Endothelial cell of umbilical vein (primary cell): ENCODE data around the gene AACS. TPM values are rescaled to one million over a fixed set of nuclear protein-coding genes. Genes with fewer than 3 reads are reported as not detected.

Experiments
- BruUV-seq: library from RNA; stranded (reverse); fragments of 400-500 nt; replicated peaks from 2 replicates; lab custom pipeline; 2021; lab: Mats Ljungman, UMichigan
- CTCF ChIA-PET: fragments of 300-600, 350-600 bp; sonication (Branson Sonifier 250); formaldehyde crosslinking; loops from one replicate; lab custom pipeline; 2021; ENCODE audit warnings: antibody characterized with exemption, inconsistent platforms; lab: Charles Lee
- POLR2A ChIA-PET: fragments of 300-600, 350-600 bp; sonication (Branson Sonifier 250); formaldehyde crosslinking; loops from one replicate; lab custom pipeline; 2021; ENCODE audit warnings: antibody characterized with exemption, inconsistent platforms; lab: Charles Lee
- DNase-seq: peaks from one replicate; pipeline ENCODE4 v3.0.0-alpha.2; 2011; ENCODE audit warnings: low read depth, low spot score
- FAIRE-seq: peaks from 2 replicates; lab custom pipeline; 2011; peaks lifted over from hg19 to GRCh38; lab: Jason Lieb, UNC
- H2AFZ ChIP-seq: 2 replicates; pipeline ENCODE4 v1.6.0; 2012; ENCODE audit warnings: low read depth, low read length, control low read depth, inconsistent platforms
- H3K27ac ChIP-seq: 2 replicates; pipeline ENCODE4 v1.5.1; 2011; ENCODE audit warnings: low read depth, mild to moderate bottlenecking, control low read depth, low read length, moderate library complexity; ENCODE audit not compliant: insufficient read depth
- H3K27me3 ChIP-seq, 2 experiments: 2 replicates each; pipeline versions ENCODE4 v1.6.0 to v1.6.1; 2011; ENCODE audit warnings: low read length in 2 of 2, mixed read lengths in 1 of 2; ENCODE audit not compliant: control insufficient read depth in 2 of 2, insufficient read depth in 2 of 2
- H3K36me3 ChIP-seq, 2 experiments: 2 replicates in 1 of 2; 3 replicates in 1 of 2; pipeline ENCODE4 v1.5.1; 2011; ENCODE audit warnings: low read length in 2 of 2, mild to moderate bottlenecking in 1 of 2, moderate library complexity in 1 of 2; ENCODE audit not compliant: control insufficient read depth in 2 of 2, insufficient read depth in 2 of 2; ENCODE audit errors: extremely low read depth in 1 of 2
- H3K4me1 ChIP-seq: 3 replicates; pipeline ENCODE4 v1.5.1; 2011; ENCODE audit warnings: mild to moderate bottlenecking, low read length; ENCODE audit not compliant: control insufficient read depth, insufficient read depth; ENCODE audit errors: extremely low read depth
- H3K4me2 ChIP-seq: 2 replicates; pipeline ENCODE4 v1.6.1; 2011; ENCODE audit warnings: low read length, control low read depth, mixed read lengths; ENCODE audit not compliant: insufficient read depth
- H3K4me3 ChIP-seq, 3 experiments: fragments of 200-600 bp in 1 of 3; sonication (generic), shearing (Covaris generic) in 1 of 3; replicated peaks in 1 of 3; 2 replicates each; pipeline ENCODE4 v1.5.1; 2011 to 2016; ENCODE audit warnings: control low read depth in 3 of 3, low read length in 3 of 3, mild to moderate bottlenecking in 2 of 3, inconsistent platforms in 1 of 3, low read depth in 1 of 3, moderate library complexity in 1 of 3; ENCODE audit not compliant: insufficient read depth in 1 of 3
- H3K79me2 ChIP-seq: 2 replicates; pipeline ENCODE4 v1.6.0; 2012; ENCODE audit warnings: low read length, inconsistent platforms; ENCODE audit not compliant: control insufficient read depth, insufficient read depth
- H3K9ac ChIP-seq: replicated peaks from 2 replicates; pipeline ENCODE3; 2011; ENCODE audit warnings: low read length, control low read depth; ENCODE audit not compliant: insufficient read depth; ENCODE audit errors: extremely low read depth
- H3K9me1 ChIP-seq: replicated peaks from 3 replicates; pipeline ENCODE4 v1.6.0; 2011; ENCODE audit warnings: mild to moderate bottlenecking, low read length; ENCODE audit not compliant: control insufficient read depth, insufficient read depth; ENCODE audit errors: extremely low read depth
- H3K9me3 ChIP-seq: replicated peaks from 2 replicates; pipeline ENCODE4 v1.5.1; 2012; ENCODE audit warnings: low read length, inconsistent platforms; ENCODE audit not compliant: control insufficient read depth, insufficient read depth
- H4K20me1 ChIP-seq: replicated peaks from 2 replicates; pipeline ENCODE3; 2011; ENCODE audit warnings: mild to moderate bottlenecking, low read length; ENCODE audit not compliant: control insufficient read depth, insufficient read depth; ENCODE audit errors: extremely low read depth
- CTCF ChIP-seq, 2 donors: IDR thresholded peaks; 1 replicate in 1 of 2; 2 replicates in 1 of 2; pipeline ENCODE4 v1.5.1; 2011; ENCODE audit warnings: low read length in 2 of 2, mild to moderate bottlenecking in 2 of 2, moderate library complexity in 2 of 2, control low read depth in 1 of 2, inconsistent platforms in 1 of 2, low read depth in 1 of 2; ENCODE audit not compliant: insufficient read depth in 1 of 2; ENCODE audit errors: extremely low read depth in 1 of 2
- EZH2 ChIP-seq: IDR thresholded peaks from 2 replicates; pipeline ENCODE4 v1.6.1; 2012; ENCODE audit warnings: borderline replicate concordance, low read depth, mild to moderate bottlenecking, moderate library complexity, low read length, inconsistent platforms; ENCODE audit not compliant: severe bottlenecking
- FOS ChIP-seq: IDR thresholded peaks from 2 replicates; pipeline ENCODE4 v1.6.1; 2011; ENCODE audit warnings: mild to moderate bottlenecking, low read length, moderate library complexity, borderline replicate concordance; ENCODE audit not compliant: insufficient read depth
- GATA2 ChIP-seq: IDR thresholded peaks from 2 replicates; pipeline ENCODE4 v1.7.0; 2011; ENCODE audit warnings: low read depth, mild to moderate bottlenecking, moderate library complexity, mixed read lengths, low read length; ENCODE audit not compliant: insufficient read length, insufficient read depth
- JUN ChIP-seq: IDR thresholded peaks from 2 replicates; pipeline ENCODE4 v1.6.1; 2011; ENCODE audit warnings: borderline replicate concordance, low read depth; ENCODE audit not compliant: insufficient read length, insufficient read depth
- MAX ChIP-seq: IDR thresholded peaks from 2 replicates; pipeline ENCODE4 v1.6.1; 2011; ENCODE audit not compliant: insufficient read depth, insufficient read length
- MYC ChIP-seq: IDR thresholded peaks from one replicate; pipeline ENCODE4 v1.6.1; 2011; ENCODE audit warnings: mild to moderate bottlenecking, low read depth, low read length
- POLR2A ChIP-seq: IDR thresholded peaks from 2 replicates; pipeline ENCODE4 v1.6.1; 2012; ENCODE audit warnings: low read depth, mild to moderate bottlenecking, control low read depth, low read length
- POLR2AphosphoS5 ChIP-seq: IDR thresholded peaks from 2 replicates; pipeline ENCODE4 v1.6.1; 2012; ENCODE audit warnings: low read depth, mild to moderate bottlenecking, control low read depth, low read length, moderate library complexity; ENCODE audit not compliant: insufficient read depth
- dilution Hi-C: fragments of 300-500 bp; cut with MboI; formaldehyde crosslinking; loops from one replicate; pipeline ENCODE4 v1.15.0; 2019; ENCODE audit warnings: low sequenced_read_pairs; ENCODE audit not compliant: extremely low pct_ligation_motif_present
- intact Hi-C: fragments of 100-400 bp; cut with micrococcal nuclease; formaldehyde crosslinking; loops from one replicate; pipeline ENCODE4 v1.10.0; 2022
- polyA plus RNA-seq, 4 experiments: library from polyadenylated mRNA; depleted of rRNA in 3 of 4; stranded (reverse) in 3 of 4; unstranded in 1 of 4; fragments of >200 nt; gene quantifications; 2 replicates each; pipeline versions ENCODE4 v1.2.1 to v1.2.3, GENCODE V29; 2011 to 2012; ENCODE audit warnings: missing spikeins in 1 of 4
- total RNA-seq: library from RNA; stranded (reverse); gene quantifications from 2 replicates; pipeline ENCODE4 v1.2.3, GENCODE V29; 2021

Gene AACS
- total and polyA plus RNA-seq, 2 donors (not counting 3 experiments of a cell fraction or from before 2014, with no cell fraction given): 34.7 to 40.3 TPM

GRCh38 chr12:125129591-125130255, 64.5 kb downstream of the AACS start:
- FAIRE-seq (no peak), DNase-seq (no peak)
- BruUV-seq: no TSS peak
- Histone ChIP-seq H2AFZ (no peak overlapping the region), H3K27ac (no peak overlapping the region), H3K4me1 (no peaks in the 10 kb centered on the region), H3K9me1 (no peaks in the 10 kb centered on the region), H4K20me1 (no peaks in the 10 kb centered on the region), H3K9ac (no peak overlapping the region), H3K36me3 (peaks cover 0 to 5% of the 10 kb centered on the region in 2 experiments), H3K27me3 (no peaks in the 10 kb centered on the region), H3K4me3 (no peak overlapping the region), H3K9me3 (no peaks in the 10 kb centered on the region), H3K4me2 (no peak overlapping the region), H3K79me2 (no peaks in the 10 kb centered on the region)
- intact Hi-C loops: no loop called here
- POLR2A ChIA-PET: no interaction called here
- TF ChIP-seq EZH2: no peak
- no peak for TF ChIP-seq JUN
- TF ChIP-seq FOS: no peak
- no peak for TF ChIP-seq MYC
- no peak for TF ChIP-seq POLR2A
- TF ChIP-seq GATA2: no peak
- TF ChIP-seq CTCF (IDR thresholded peaks at IDR 0.05; ENCODE audit: extremely low read depth in 1 of 2, insufficient read depth in 1 of 2, low read depth in 1 of 2, low read length in 2 of 2): no peak
- no peak for TF ChIP-seq MAX
- TF ChIP-seq POLR2AphosphoS5: no peak
- CTCF ChIA-PET: no interaction called here
- dilution Hi-C loops: no loop called here
